ENCODE results near the gene PIGH. TPM values are rescaled to one million over a fixed set of nuclear protein-coding genes. Genes with fewer than 3 reads are reported as not detected.
"Not testable (repeated sequence)": the region's sequence is repeated elsewhere in the genome, so short reads cannot be mapped to it uniquely, and the experiment has no call there.

The PIGH gene
- total RNA-seq, 2 donors from 2014 or later, result 4.5 to 7.5 TPM

GRCh38 chr14:67602995-67603545 lies 3.0 kb upstream of the PIGH start:
- peaks cover 47% of the 10 kb centered on the region for H3K27me3 Mint-ChIP-seq (ENCODE audit: insufficient read depth)
- 80% methylated on average over 5 of the region's 5 CpGs; no CpG with 5 or more reads in 1 of the 2 experiments for WGBS, 2 experiments (ENCODE audit: insufficient coverage in 1 of 2, insufficient read length in 1 of 2)
- peaks cover 7% of the 10 kb centered on the region for H3K9me3 Mint-ChIP-seq
- no peak overlapping the region for H3K4me3 Mint-ChIP-seq
- TF ChIP-seq CTCF (conservative IDR thresholded peaks at IDR 0.05), result no peak
- H3K36me3 Mint-ChIP-seq (ENCODE audit: low read depth), result peaks cover 2% of the 10 kb centered on the region
- Histone ChIP-seq H3K9me3 (ENCODE audit: control insufficient read depth, low read length) (no peaks in the 10 kb centered on the region), H3K36me3 (ENCODE audit: control insufficient read depth, insufficient read depth, low read length) (no peaks in the 10 kb centered on the region), H3K27me3 (ENCODE audit: control insufficient read depth, insufficient read depth, low read length, poor library complexity, severe bottlenecking) (no peaks in the 10 kb centered on the region), H3K4me3 (ENCODE audit: low read length) (no peak overlapping the region), H3K9ac (ENCODE audit: extremely low read depth, low read length, poor library complexity, severe bottlenecking) (no peak overlapping the region), H3K27ac (ENCODE audit: low read depth, low read length) (no peak overlapping the region), H3K4me1 (ENCODE audit: control insufficient read depth, insufficient read depth, low read length) (no peaks in the 10 kb centered on the region)
- peaks cover 9% of the 10 kb centered on the region for H3K4me1 Mint-ChIP-seq
- no peak for DNase-seq
- no peak overlapping the region for H3K27ac Mint-ChIP-seq

- Mint-ChIP-seq H3K27ac (no peak overlapping the region), H3K9me3 (peaks cover 7% of the 10 kb centered on the region), H3K27me3 (ENCODE audit: insufficient read depth) (peaks cover 39% of the 10 kb centered on the region), H3K36me3 (ENCODE audit: low read depth) (peaks cover 2% of the 10 kb centered on the region), H3K4me1 (peaks cover 9% of the 10 kb centered on the region), H3K4me3 (no peak overlapping the region)
- no peak overlapping the region for H3K9ac ChIP-seq (ENCODE audit: extremely low read depth, low read length, poor library complexity, severe bottlenecking)
- no peak for DNase-seq
- no peak for TF ChIP-seq CTCF (conservative IDR thresholded peaks at IDR 0.05)
- H3K4me3 ChIP-seq (ENCODE audit: low read length), result no peak overlapping the region
- 68 to 70% methylated on average over 4 to 6 of the region's 7 CpGs for WGBS, 2 experiments (ENCODE audit: insufficient coverage in 1 of 2, insufficient read length in 1 of 2)
- no peak overlapping the region for H3K27ac ChIP-seq (ENCODE audit: low read depth, low read length)
- H3K9me3 ChIP-seq (ENCODE audit: control insufficient read depth, low read length), result no peaks in the 10 kb centered on the region
- no peaks in the 10 kb centered on the region for H3K36me3 ChIP-seq (ENCODE audit: control insufficient read depth, insufficient read depth, low read length)
- no peaks in the 10 kb centered on the region for H3K27me3 ChIP-seq (ENCODE audit: control insufficient read depth, insufficient read depth, low read length, poor library complexity, severe bottlenecking)
- no peaks in the 10 kb centered on the region for H3K4me1 ChIP-seq (ENCODE audit: control insufficient read depth, insufficient read depth, low read length)
Measured at GRCh38 chr14:67602076-67602475, 2.0 kb upstream of the PIGH start.

GRCh38 chr14:67600562-67600974 lies 500 bp upstream of the PIGH start:
- H3K27ac ChIP-seq (ENCODE audit: low read depth, low read length), result not testable (repeated sequence)
- peak overlapping the region; percentile 94 for H3K4me3 ChIP-seq (ENCODE audit: low read length)
- H3K27ac Mint-ChIP-seq, result peak overlapping the region; percentile 97

GRCh38 chr14:67595392-67595791 lies 4.7 kb downstream of the PIGH start:
- Mint-ChIP-seq H3K4me1 (peaks cover 9% of the 10 kb centered on the region), H3K36me3 (ENCODE audit: low read depth) (peaks cover 24% of the 10 kb centered on the region), H3K27me3 (ENCODE audit: insufficient read depth) (peaks cover 5% of the 10 kb centered on the region), H3K27ac (no peak overlapping the region), H3K9me3 (peaks cover 3% of the 10 kb centered on the region), H3K4me3 (no peak overlapping the region)
- H3K9me3 ChIP-seq (ENCODE audit: control insufficient read depth, low read length), result no peaks in the 10 kb centered on the region
- peaks cover 6% of the 10 kb centered on the region for H3K36me3 ChIP-seq (ENCODE audit: control insufficient read depth, insufficient read depth, low read length)
- H3K9ac ChIP-seq (ENCODE audit: extremely low read depth, low read length, poor library complexity, severe bottlenecking), result no peak overlapping the region
- 85 to 100% methylated on average over 2 of the region's 2 CpGs for WGBS, 2 experiments (ENCODE audit: insufficient coverage in 1 of 2, insufficient read length in 1 of 2)
- H3K4me3 ChIP-seq (ENCODE audit: low read length), result no peak overlapping the region
- H3K27me3 ChIP-seq (ENCODE audit: control insufficient read depth, insufficient read depth, low read length, poor library complexity, severe bottlenecking), result no peaks in the 10 kb centered on the region
- no peak for TF ChIP-seq CTCF (conservative IDR thresholded peaks at IDR 0.05)
- DNase-seq, result no peak
- H3K4me1 ChIP-seq (ENCODE audit: control insufficient read depth, insufficient read depth, low read length), result no peaks in the 10 kb centered on the region
- no peak overlapping the region for H3K27ac ChIP-seq (ENCODE audit: low read depth, low read length)

More at GRCh38 chr14:67600562-67600974, 500 bp upstream of the PIGH start:
- not testable (repeated sequence) for H3K9me3 Mint-ChIP-seq; H3K4me1 Mint-ChIP-seq; H3K36me3 ChIP-seq (ENCODE audit: control insufficient read depth, insufficient read depth, low read length); H3K9me3 ChIP-seq (ENCODE audit: control insufficient read depth, low read length); H3K9ac ChIP-seq (ENCODE audit: extremely low read depth, low read length, poor library complexity, severe bottlenecking); H3K4me1 ChIP-seq (ENCODE audit: control insufficient read depth, insufficient read depth, low read length); H3K36me3 Mint-ChIP-seq (ENCODE audit: low read depth); DNase-seq; H3K27me3 ChIP-seq (ENCODE audit: control insufficient read depth, insufficient read depth, low read length, poor library complexity, severe bottlenecking)
- peaks cover 27% of the 10 kb centered on the region for H3K27me3 Mint-ChIP-seq (ENCODE audit: insufficient read depth)
- WGBS, 2 experiments (ENCODE audit: insufficient coverage in 1 of 2, insufficient read length in 1 of 2), result 86 to 92% methylated on average over 17 to 21 of the region's 21 CpGs
- H3K4me3 Mint-ChIP-seq, result peak overlapping the region; percentile 88

- peaks cover 17% of the 10 kb centered on the region for H3K36me3 ChIP-seq (ENCODE audit: control insufficient read depth, insufficient read depth, low read length)
- H3K4me3 Mint-ChIP-seq; DNase-seq; H3K9me3 Mint-ChIP-seq; H3K27me3 ChIP-seq (ENCODE audit: control insufficient read depth, insufficient read depth, low read length, poor library complexity, severe bottlenecking); H3K27ac Mint-ChIP-seq; H3K9me3 ChIP-seq (ENCODE audit: control insufficient read depth, low read length); H3K4me3 ChIP-seq (ENCODE audit: low read length); H3K4me1 ChIP-seq (ENCODE audit: control insufficient read depth, insufficient read depth, low read length); H3K27ac ChIP-seq (ENCODE audit: low read depth, low read length); H3K4me1 Mint-ChIP-seq; H3K9ac ChIP-seq (ENCODE audit: extremely low read depth, low read length, poor library complexity, severe bottlenecking); H3K27me3 Mint-ChIP-seq (ENCODE audit: insufficient read depth): not testable (repeated sequence)
- 0% methylated on average over 1 of the region's 1 CpG; no CpG with 5 or more reads in 1 of the 2 experiments for WGBS, 2 experiments (ENCODE audit: insufficient coverage in 1 of 2, insufficient read length in 1 of 2)
- H3K36me3 Mint-ChIP-seq (ENCODE audit: low read depth), result peaks cover 35% of the 10 kb centered on the region
Measured at GRCh38 chr14:67593650-67594049, 6.4 kb downstream of the PIGH start.
